Effector memory CD4-positive, alpha-beta T cell (primary cell): ENCODE results near the gene AFF1.

Experiments
- DNase-seq, 3 donors: peaks; one replicate each; pipeline ENCODE4 v3.0.0-alpha.2; 2020
- H3K27ac ChIP-seq: 2 replicates; pipeline ENCODE4 v1.7.0; 2013; ENCODE audit warnings: mild to moderate bottlenecking, low read length, moderate library complexity; ENCODE audit not compliant: insufficient read depth, poor library complexity, severe bottlenecking
- H3K27me3 ChIP-seq: replicated peaks from 2 replicates; pipeline ENCODE4 v1.7.0; 2013; ENCODE audit warnings: mild to moderate bottlenecking, low read length; ENCODE audit not compliant: insufficient read depth, control insufficient read depth, poor library complexity, severe bottlenecking
- H3K36me3 ChIP-seq: 2 replicates; pipeline ENCODE4 v1.7.0; 2013; ENCODE audit warnings: mild to moderate bottlenecking, low read length, moderate library complexity; ENCODE audit not compliant: control insufficient read depth, insufficient read depth
- H3K4me1 ChIP-seq: 2 replicates; pipeline ENCODE4 v1.7.0; 2013; ENCODE audit warnings: low read length, mild to moderate bottlenecking; ENCODE audit not compliant: control insufficient read depth, insufficient read depth, poor library complexity, severe bottlenecking
- H3K4me3 ChIP-seq: 2 replicates; pipeline ENCODE4 v1.7.0; 2013; ENCODE audit warnings: low read length, low read depth, mild to moderate bottlenecking; ENCODE audit not compliant: insufficient read depth, poor library complexity, severe bottlenecking
- H3K9me3 ChIP-seq: 2 replicates; pipeline ENCODE4 v1.7.0; 2013; ENCODE audit warnings: mild to moderate bottlenecking, low read length, moderate library complexity; ENCODE audit not compliant: control insufficient read depth

The AFF1 gene

GRCh38 chr4:86919561-86920223 lies 15.1 kb upstream of the AFF1 start:
- Histone ChIP-seq H3K27me3 (no peaks in the 10 kb centered on the region), H3K27ac (no peak overlapping the region), H3K9me3 (no peaks in the 10 kb centered on the region), H3K4me3 (no peak overlapping the region), H3K36me3 (no peaks in the 10 kb centered on the region), H3K4me1 (no peaks in the 10 kb centered on the region)
- no peak for DNase-seq

GRCh38 chr4:86921608-86922252 lies 13.1 kb upstream of the AFF1 start:
- no peak for DNase-seq
- H3K27ac ChIP-seq: no peak overlapping the region
- H3K27me3 ChIP-seq: no peaks in the 10 kb centered on the region
- no peaks in the 10 kb centered on the region for H3K9me3 ChIP-seq
- no peaks in the 10 kb centered on the region for H3K4me1 ChIP-seq
- H3K36me3 ChIP-seq: no peaks in the 10 kb centered on the region
- H3K4me3 ChIP-seq: no peak overlapping the region

- Histone ChIP-seq H3K9me3 (no peaks in the 10 kb centered on the region), H3K27ac (no peak overlapping the region), H3K27me3 (no peaks in the 10 kb centered on the region), H3K36me3 (no peaks in the 10 kb centered on the region), H3K4me1 (no peaks in the 10 kb centered on the region), H3K4me3 (no peak overlapping the region)
- DNase-seq: no peak
Measured at GRCh38 chr4:86924811-86925210, 10.0 kb upstream of the AFF1 start.

GRCh38 chr4:86926435-86927086 lies 8.2 kb upstream of the AFF1 start:
- Histone ChIP-seq H3K9me3 (no peaks in the 10 kb centered on the region), H3K4me1 (no peaks in the 10 kb centered on the region), H3K4me3 (no peak overlapping the region), H3K36me3 (no peaks in the 10 kb centered on the region), H3K27me3 (no peaks in the 10 kb centered on the region), H3K27ac (no peak overlapping the region)
- no peak for DNase-seq

GRCh38 chr4:86927843-86928395 lies 6.9 kb upstream of the AFF1 start:
- H3K4me1 ChIP-seq: no peaks in the 10 kb centered on the region
- H3K27me3 ChIP-seq: no peaks in the 10 kb centered on the region
- no peak overlapping the region for H3K4me3 ChIP-seq
- no peaks in the 10 kb centered on the region for H3K36me3 ChIP-seq
- no peak for DNase-seq
- no peak overlapping the region for H3K27ac ChIP-seq
- no peaks in the 10 kb centered on the region for H3K9me3 ChIP-seq

- no peak for DNase-seq
- Histone ChIP-seq H3K4me3 (no peak overlapping the region), H3K36me3 (no peaks in the 10 kb centered on the region), H3K9me3 (no peaks in the 10 kb centered on the region), H3K4me1 (no peaks in the 10 kb centered on the region), H3K27ac (no peak overlapping the region), H3K27me3 (no peaks in the 10 kb centered on the region)
Measured at GRCh38 chr4:86928400-86929255, 6.2 kb upstream of the AFF1 start.

- H3K4me3 ChIP-seq: peak overlapping the region; percentile 90
- H3K27me3 ChIP-seq: no peaks in the 10 kb centered on the region
- peak overlapping the region; percentile 85 for H3K27ac ChIP-seq
- no peaks in the 10 kb centered on the region for H3K9me3 ChIP-seq
- DNase-seq: no peak
- H3K4me1 ChIP-seq: peaks cover 26% of the 10 kb centered on the region
- no peaks in the 10 kb centered on the region for H3K36me3 ChIP-seq
Measured at GRCh38 chr4:86934147-86934770, 552 bp upstream of the AFF1 start.

- no peaks in the 10 kb centered on the region for H3K9me3 ChIP-seq
- no peaks in the 10 kb centered on the region for H3K27me3 ChIP-seq
- peaks cover 33% of the 10 kb centered on the region for H3K4me1 ChIP-seq
- H3K27ac ChIP-seq: peak overlapping the region; percentile 85
- H3K36me3 ChIP-seq: no peaks in the 10 kb centered on the region
- peak overlapping the region; percentile 90 for H3K4me3 ChIP-seq
- peak in 1 of 3 donors; percentile 28 for DNase-seq
Measured at GRCh38 chr4:86935566-86935852, 698 bp downstream of the AFF1 start.

- Histone ChIP-seq H3K9me3 (no peaks in the 10 kb centered on the region), H3K4me1 (peaks cover 33% of the 10 kb centered on the region), H3K4me3 (peak overlapping the region; percentile 90), H3K36me3 (no peaks in the 10 kb centered on the region), H3K27me3 (no peaks in the 10 kb centered on the region), H3K27ac (peak overlapping the region; percentile 85)
- DNase-seq: peak; percentile 56 to 71 (median 58)
Measured at GRCh38 chr4:86935853-86936733, 1.3 kb downstream of the AFF1 start.
